ENCODE results near the gene UQCC5. TPM values are rescaled to one million over a fixed set of nuclear protein-coding genes. Genes with fewer than 3 reads are reported as not detected.
"Not testable (repeated sequence)": the region's sequence is repeated elsewhere in the genome, so short reads cannot be mapped to it uniquely, and the experiment has no call there.

Gene UQCC5
- total and polyA plus RNA-seq, 4 donors = 3.3 to 39.9 (median 6.8) TPM

DNA sequence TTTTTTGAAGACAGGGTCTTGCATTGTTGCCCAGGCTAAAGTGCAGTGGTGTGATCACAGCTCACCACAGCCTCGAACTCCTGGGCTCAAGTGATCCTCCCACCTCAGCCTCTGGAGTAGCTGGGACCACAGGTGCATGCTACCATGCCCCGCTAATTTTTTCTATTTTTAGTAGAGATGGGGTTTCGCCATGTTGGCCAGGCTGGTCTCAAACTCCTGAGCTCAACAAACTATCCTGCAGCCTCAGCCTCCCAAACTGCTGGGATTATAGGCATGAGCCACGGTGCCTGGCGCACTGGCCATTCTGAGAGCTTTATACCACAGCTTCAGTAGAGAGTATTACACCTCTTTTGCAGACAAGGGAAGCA is 9.8 kb upstream of the UQCC5 start:
- H3K9me3 ChIP-seq (ENCODE audit: control insufficient read depth in 4 of 4, low read length in 3 of 4); H3K27me3 ChIP-seq (ENCODE audit: control insufficient read depth in 4 of 4, insufficient read depth in 4 of 4, low read length in 3 of 4); H3K27ac ChIP-seq (ENCODE audit: low read depth in 1 of 2, low read length in 2 of 2); H3K4me3 ChIP-seq (ENCODE audit: low read depth in 1 of 3, low read length in 3 of 3); H3K36me3 ChIP-seq (ENCODE audit: control insufficient read depth in 4 of 4, insufficient read depth in 3 of 4, low read depth in 1 of 4, low read length in 3 of 4); H3K9ac ChIP-seq (ENCODE audit: low read depth in 1 of 2, low read length in 2 of 2); H3K4me1 ChIP-seq (ENCODE audit: control insufficient read depth in 4 of 4, insufficient read depth in 4 of 4, low read length in 3 of 4); DNase-seq (ENCODE audit: low spot score): not testable (repeated sequence)
- 96% methylated on average over 5 of the region's 5 CpGs for WGBS

DNA sequence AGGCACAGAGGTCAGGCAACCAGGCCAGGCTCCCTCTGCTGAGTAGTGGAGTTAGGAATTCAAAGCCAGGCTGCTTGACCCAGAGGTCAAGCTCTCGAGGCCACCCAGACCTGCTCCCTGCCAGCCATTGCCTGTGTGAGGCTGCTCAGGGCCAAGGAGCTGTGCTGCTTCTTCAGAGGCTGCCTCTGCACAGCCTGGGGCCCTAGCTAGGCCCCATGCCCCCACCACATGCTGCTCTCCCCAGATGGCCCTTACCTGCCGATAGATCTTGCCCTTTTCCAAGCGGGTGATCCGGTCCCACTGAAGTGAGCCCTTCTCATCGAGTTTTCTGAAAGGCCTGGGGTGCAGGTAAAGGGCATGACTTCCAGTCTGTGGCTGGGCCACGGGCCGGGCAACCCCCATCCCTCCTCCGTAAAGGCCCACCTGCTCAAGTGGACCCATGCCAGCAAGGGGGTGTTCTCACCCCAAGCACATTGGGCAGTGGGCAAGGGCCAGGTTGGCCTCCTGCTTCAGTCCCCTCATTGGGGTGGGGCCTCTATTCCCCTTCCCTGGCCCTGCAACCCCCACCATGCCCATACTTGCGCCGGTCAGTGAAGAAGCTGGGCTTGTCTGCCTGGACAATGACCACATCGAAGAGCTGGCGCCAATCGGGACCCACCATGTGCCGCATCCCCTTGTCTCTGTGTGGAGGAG is 9.2 kb upstream of the UQCC5 start:
- DNase-seq (ENCODE audit: low spot score) = no peak
- Histone ChIP-seq H3K9me3 (ENCODE audit: control insufficient read depth in 4 of 4, low read length in 3 of 4) (no peaks in the 10 kb centered on the region), H3K4me3 (ENCODE audit: low read depth in 1 of 3, low read length in 3 of 3) (no peak overlapping the region), H3K36me3 (ENCODE audit: control insufficient read depth in 4 of 4, insufficient read depth in 3 of 4, low read depth in 1 of 4, low read length in 3 of 4) (no peaks in the 10 kb centered on the region), H3K9ac (ENCODE audit: low read depth in 1 of 2, low read length in 2 of 2) (no peak overlapping the region), H3K27ac (ENCODE audit: low read depth in 1 of 2, low read length in 2 of 2) (peak overlapping the region in 1 of 2 donors; percentile 3), H3K4me1 (ENCODE audit: control insufficient read depth in 4 of 4, insufficient read depth in 4 of 4, low read length in 3 of 4) (peaks cover 0 to 4% (median 0%) of the 10 kb centered on the region in 4 donors), H3K27me3 (ENCODE audit: control insufficient read depth in 4 of 4, insufficient read depth in 4 of 4, low read length in 3 of 4) (no peaks in the 10 kb centered on the region)
- WGBS = 90% methylated on average over 14 of the region's 14 CpGs
- TF ChIP-seq NR2F2 (IDR thresholded peaks at IDR 0.05) (peak; percentile 51), EGR1 (IDR thresholded peaks at IDR 0.05; ENCODE audit: low read depth in 2 of 2) (no peak), GABPA (IDR thresholded peaks at IDR 0.05 in 1 of 2, conservative IDR thresholded peaks at IDR 0.05 in 1 of 2) (no peak)
- TF ChIP-seq, protein P1, sequence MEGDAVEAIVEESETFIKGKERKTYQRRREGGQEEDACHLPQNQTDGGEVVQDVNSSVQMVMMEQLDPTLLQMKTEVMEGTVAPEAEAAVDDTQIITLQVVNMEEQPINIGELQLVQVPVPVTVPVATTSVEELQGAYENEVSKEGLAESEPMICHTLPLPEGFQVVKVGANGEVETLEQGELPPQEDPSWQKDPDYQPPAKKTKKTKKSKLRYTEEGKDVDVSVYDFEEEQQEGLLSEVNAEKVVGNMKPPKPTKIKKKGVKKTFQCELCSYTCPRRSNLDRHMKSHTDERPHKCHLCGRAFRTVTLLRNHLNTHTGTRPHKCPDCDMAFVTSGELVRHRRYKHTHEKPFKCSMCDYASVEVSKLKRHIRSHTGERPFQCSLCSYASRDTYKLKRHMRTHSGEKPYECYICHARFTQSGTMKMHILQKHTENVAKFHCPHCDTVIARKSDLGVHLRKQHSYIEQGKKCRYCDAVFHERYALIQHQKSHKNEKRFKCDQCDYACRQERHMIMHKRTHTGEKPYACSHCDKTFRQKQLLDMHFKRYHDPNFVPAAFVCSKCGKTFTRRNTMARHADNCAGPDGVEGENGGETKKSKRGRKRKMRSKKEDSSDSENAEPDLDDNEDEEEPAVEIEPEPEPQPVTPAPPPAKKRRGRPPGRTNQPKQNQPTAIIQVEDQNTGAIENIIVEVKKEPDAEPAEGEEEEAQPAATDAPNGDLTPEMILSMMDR (IDR thresholded peaks at IDR 0.05; ENCODE audit: low read depth, low read length, missing input control) = no peak

DNA sequence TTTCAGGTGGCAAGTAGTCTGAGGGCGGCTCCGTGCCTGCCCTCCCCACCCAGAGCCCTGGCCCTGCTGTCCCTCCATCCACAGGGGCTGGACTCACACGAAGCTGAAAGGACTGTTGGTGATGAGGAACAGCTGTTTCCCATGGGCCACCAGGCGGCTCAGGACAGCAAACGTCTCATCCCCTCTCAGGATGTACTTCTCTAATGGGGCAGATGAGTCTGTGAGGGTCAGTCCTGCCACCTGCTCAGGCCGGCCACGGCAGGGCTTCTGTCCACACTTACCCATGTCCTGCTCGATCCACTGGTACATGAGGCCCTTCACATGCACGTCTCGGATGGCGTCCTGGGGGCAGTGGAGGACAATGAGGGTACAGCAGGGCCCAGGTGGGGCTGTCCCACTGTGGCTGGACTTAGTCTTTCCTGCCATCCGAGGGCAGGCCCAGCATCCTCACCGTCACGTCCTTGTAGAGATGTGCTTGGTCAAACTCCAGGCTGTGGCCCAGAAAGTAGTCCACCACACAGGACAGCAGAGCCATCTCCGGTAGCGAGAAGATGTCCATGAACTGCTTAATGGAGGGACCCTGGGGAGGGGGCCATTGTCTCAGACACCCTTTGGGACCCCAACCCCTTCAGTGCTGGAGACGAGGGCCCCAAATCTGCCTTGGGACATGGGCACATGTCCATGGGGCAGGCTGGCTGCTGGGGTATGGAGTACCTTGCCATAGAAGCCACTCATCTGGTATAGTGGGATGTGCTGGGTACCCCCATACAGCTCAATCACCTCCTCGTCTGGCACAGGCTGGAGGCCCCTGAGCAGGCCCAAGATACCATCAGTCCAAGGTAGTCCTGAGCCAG is 8.4 kb upstream of the UQCC5 start:
- Histone ChIP-seq H3K4me1 (ENCODE audit: control insufficient read depth in 4 of 4, insufficient read depth in 4 of 4, low read length in 3 of 4) (peaks cover 0 to 4% (median 0%) of the 10 kb centered on the region in 4 donors), H3K27me3 (ENCODE audit: control insufficient read depth in 4 of 4, insufficient read depth in 4 of 4, low read length in 3 of 4) (no peaks in the 10 kb centered on the region), H3K9ac (ENCODE audit: low read depth in 1 of 2, low read length in 2 of 2) (no peak overlapping the region), H3K4me3 (ENCODE audit: low read depth in 1 of 3, low read length in 3 of 3) (no peak overlapping the region), H3K9me3 (ENCODE audit: control insufficient read depth in 4 of 4, low read length in 3 of 4) (no peaks in the 10 kb centered on the region), H3K36me3 (ENCODE audit: control insufficient read depth in 4 of 4, insufficient read depth in 3 of 4, low read depth in 1 of 4, low read length in 3 of 4) (no peaks in the 10 kb centered on the region), H3K27ac (ENCODE audit: low read depth in 1 of 2, low read length in 2 of 2) (peak overlapping the region in 1 of 2 donors; percentile 3)
- WGBS = 80% methylated on average over 18 of the region's 18 CpGs
- TF ChIP-seq EGR1 (IDR thresholded peaks at IDR 0.05; ENCODE audit: low read depth in 2 of 2) = no peak
- no peak for TF ChIP-seq RAD21 (IDR thresholded peaks at IDR 0.05)
- TF ChIP-seq, protein P2, sequence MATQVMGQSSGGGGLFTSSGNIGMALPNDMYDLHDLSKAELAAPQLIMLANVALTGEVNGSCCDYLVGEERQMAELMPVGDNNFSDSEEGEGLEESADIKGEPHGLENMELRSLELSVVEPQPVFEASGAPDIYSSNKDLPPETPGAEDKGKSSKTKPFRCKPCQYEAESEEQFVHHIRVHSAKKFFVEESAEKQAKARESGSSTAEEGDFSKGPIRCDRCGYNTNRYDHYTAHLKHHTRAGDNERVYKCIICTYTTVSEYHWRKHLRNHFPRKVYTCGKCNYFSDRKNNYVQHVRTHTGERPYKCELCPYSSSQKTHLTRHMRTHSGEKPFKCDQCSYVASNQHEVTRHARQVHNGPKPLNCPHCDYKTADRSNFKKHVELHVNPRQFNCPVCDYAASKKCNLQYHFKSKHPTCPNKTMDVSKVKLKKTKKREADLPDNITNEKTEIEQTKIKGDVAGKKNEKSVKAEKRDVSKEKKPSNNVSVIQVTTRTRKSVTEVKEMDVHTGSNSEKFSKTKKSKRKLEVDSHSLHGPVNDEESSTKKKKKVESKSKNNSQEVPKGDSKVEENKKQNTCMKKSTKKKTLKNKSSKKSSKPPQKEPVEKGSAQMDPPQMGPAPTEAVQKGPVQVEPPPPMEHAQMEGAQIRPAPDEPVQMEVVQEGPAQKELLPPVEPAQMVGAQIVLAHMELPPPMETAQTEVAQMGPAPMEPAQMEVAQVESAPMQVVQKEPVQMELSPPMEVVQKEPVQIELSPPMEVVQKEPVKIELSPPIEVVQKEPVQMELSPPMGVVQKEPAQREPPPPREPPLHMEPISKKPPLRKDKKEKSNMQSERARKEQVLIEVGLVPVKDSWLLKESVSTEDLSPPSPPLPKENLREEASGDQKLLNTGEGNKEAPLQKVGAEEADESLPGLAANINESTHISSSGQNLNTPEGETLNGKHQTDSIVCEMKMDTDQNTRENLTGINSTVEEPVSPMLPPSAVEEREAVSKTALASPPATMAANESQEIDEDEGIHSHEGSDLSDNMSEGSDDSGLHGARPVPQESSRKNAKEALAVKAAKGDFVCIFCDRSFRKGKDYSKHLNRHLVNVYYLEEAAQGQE (IDR thresholded peaks at IDR 0.05) = no peak
- no peak for TF ChIP-seq FOXA1 (IDR thresholded peaks at IDR 0.05)
- TF ChIP-seq FOXA2 (IDR thresholded peaks at IDR 0.05) = no peak
- TF ChIP-seq, protein P3, sequence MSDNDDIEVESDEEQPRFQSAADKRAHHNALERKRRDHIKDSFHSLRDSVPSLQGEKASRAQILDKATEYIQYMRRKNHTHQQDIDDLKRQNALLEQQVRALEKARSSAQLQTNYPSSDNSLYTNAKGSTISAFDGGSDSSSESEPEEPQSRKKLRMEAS (IDR thresholded peaks at IDR 0.05) = no peak
- TF ChIP-seq HNF4A (conservative IDR thresholded peaks at IDR 0.05) = no peak
- TF ChIP-seq JUND (IDR thresholded peaks at IDR 0.05) = no peak
- no peak for TF ChIP-seq HNF4G (IDR thresholded peaks at IDR 0.05)
- no peak for DNase-seq (ENCODE audit: low spot score)

Data from liver (tissue), 9 donors.